A172 (cell line): ENCODE data around the gene RGS16. TPM values are rescaled to one million over a fixed set of nuclear protein-coding genes. Genes with fewer than 3 reads are reported as not detected.

Source experiments
- DNase-seq: peaks from one replicate; pipeline ENCODE4 v3.0.0-alpha.2; 2015; ENCODE audit warnings: low spot score
- total RNA-seq: library from RNA; depleted of rRNA; stranded (reverse); fragments of >200 nt; shearing (Covaris generic); gene quantifications from 2 replicates; pipeline ENCODE4 v1.2.3, GENCODE V29; 2014

Gene RGS16
- total RNA-seq, 1 experiment from 2014 or later = 12.8 TPM

- DNase-seq = no peak
These were observed 19.4 kb downstream of the RGS16 start for GRCh38 chr1:182584746-182585145.

- no peak for DNase-seq
These were observed 23.5 kb downstream of the RGS16 start for GRCh38 chr1:182580736-182581135.

- peak; percentile 50 for DNase-seq
These were observed 28.5 kb downstream of the RGS16 start for GRCh38 chr1:182575540-182576149.

- no peak for DNase-seq
These were observed 30.0 kb downstream of the RGS16 start for GRCh38 chr1:182574156-182574555.

GRCh38 chr1:182570611-182570970, 33.6 kb downstream of the RGS16 start:
- DNase-seq = no peak

- no peak for DNase-seq
These were observed 34.1 kb downstream of the RGS16 start for GRCh38 chr1:182569939-182570610.

- no peak for DNase-seq
These were observed 35.4 kb downstream of the RGS16 start for GRCh38 chr1:182568647-182569284.

GRCh38 chr1:182567629-182568028, 36.6 kb downstream of the RGS16 start:
- no peak for DNase-seq

GRCh38 chr1:182565537-182565936, 38.7 kb downstream of the RGS16 start:
- DNase-seq = no peak

- DNase-seq = no peak
These were observed 39.7 kb downstream of the RGS16 start for GRCh38 chr1:182564406-182565004.

GRCh38 chr1:182563095-182563494, 41.1 kb downstream of the RGS16 start:
- no peak for DNase-seq

GRCh38 chr1:182561456-182561855, 42.7 kb downstream of the RGS16 start:
- no peak for DNase-seq

GRCh38 chr1:182560392-182560984, 43.7 kb downstream of the RGS16 start:
- no peak for DNase-seq

GRCh38 chr1:182556279-182556678, 47.9 kb downstream of the RGS16 start:
- DNase-seq = peak; percentile 48

- DNase-seq = no peak
These were observed 48.7 kb downstream of the RGS16 start for GRCh38 chr1:182555493-182555892.

- DNase-seq = no peak
These were observed 51.7 kb downstream of the RGS16 start for GRCh38 chr1:182552527-182552926.

- DNase-seq = no peak
These were observed 54.4 kb downstream of the RGS16 start for GRCh38 chr1:182549811-182550210.

GRCh38 chr1:182549346-182549745, 54.8 kb downstream of the RGS16 start:
- no peak for DNase-seq
